ENCODE measurements around the gene ERN1.

Gene ERN1

GRCh38 chr17:64111831-64112230 lies 18.1 kb downstream of the ERN1 start:
- DNase-seq: no peak

GRCh38 chr17:64110379-64111152 lies 19.4 kb downstream of the ERN1 start:
- DNase-seq: no peak

GRCh38 chr17:64109400-64109799 lies 20.5 kb downstream of the ERN1 start:
- no peak for DNase-seq

GRCh38 chr17:64107500-64108236 lies 22.3 kb downstream of the ERN1 start:
- DNase-seq: no peak

GRCh38 chr17:64106918-64107317 lies 23.0 kb downstream of the ERN1 start:
- no peak for DNase-seq

- DNase-seq: no peak
Measured at GRCh38 chr17:64103391-64104364, 26.3 kb downstream of the ERN1 start.

GRCh38 chr17:64102627-64103390 lies 27.1 kb downstream of the ERN1 start:
- DNase-seq: no peak

- no peak for DNase-seq
Measured at GRCh38 chr17:64099543-64099942, 30.4 kb downstream of the ERN1 start.

GRCh38 chr17:64097196-64097936 lies 32.6 kb downstream of the ERN1 start:
- no peak for DNase-seq

- DNase-seq: no peak
Measured at GRCh38 chr17:64096037-64096436, 33.9 kb downstream of the ERN1 start.

GRCh38 chr17:64095144-64095882 lies 34.6 kb downstream of the ERN1 start:
- no peak for DNase-seq

- DNase-seq: no peak
Measured at GRCh38 chr17:64094412-64094811, 35.5 kb downstream of the ERN1 start.

GRCh38 chr17:64092952-64093451 lies 36.9 kb downstream of the ERN1 start:
- no peak for DNase-seq

GRCh38 chr17:64092113-64092512 lies 37.8 kb downstream of the ERN1 start:
- no peak for DNase-seq

GRCh38 chr17:64091571-64091970 lies 38.4 kb downstream of the ERN1 start:
- DNase-seq: no peak

GRCh38 chr17:64091116-64091515 lies 38.8 kb downstream of the ERN1 start:
- DNase-seq: no peak

- no peak for DNase-seq
Measured at GRCh38 chr17:64090144-64090543, 39.8 kb downstream of the ERN1 start.

GRCh38 chr17:64087252-64088005 lies 42.5 kb downstream of the ERN1 start:
- no peak for DNase-seq

- DNase-seq: no peak
Measured at GRCh38 chr17:64085650-64086005, 44.3 kb downstream of the ERN1 start.

Data from hypothalamus (tissue), 51 donors.